HepG2 (cell line): ENCODE data around the gene PDLIM4. TPM values are rescaled to one million over a fixed set of nuclear protein-coding genes. Genes with fewer than 3 reads are reported as not detected.

ENCODE experiments used
- CBFB ChIP-seq: sonication (generic); formaldehyde crosslinking; IDR thresholded peaks from 2 replicates; pipeline ENCODE4 v1.4.0; 2020; ENCODE audit warnings: missing genetic modification reagents
- CCAR2 ChIP-seq: fragments of 200-400 bp; formaldehyde crosslinking; optimal IDR thresholded peaks from 2 replicates; pipeline ENCODE3; 2018; ENCODE audit warnings: low read depth, mild to moderate bottlenecking, low read length, moderate library complexity
- ESRRA ChIP-seq: sonication (generic); formaldehyde crosslinking; IDR thresholded peaks from 2 replicates; pipeline ENCODE4 v1.5.1; 2020; ENCODE audit warnings: mild to moderate bottlenecking, low read depth, missing genetic modification reagents
- MAF1 ChIP-seq: sonication (generic); formaldehyde crosslinking; IDR thresholded peaks from 2 replicates; pipeline ENCODE4 v1.5.0; 2020; ENCODE audit warnings: missing genetic modification reagents, borderline replicate concordance
- RARA ChIP-seq: IDR thresholded peaks from 2 replicates; pipeline ENCODE4 v1.6.1; 2016; ENCODE audit warnings: missing genetic modification reagents, missing compliant biosample characterization
- SMYD3 ChIP-seq: sonication (generic); formaldehyde crosslinking; IDR thresholded peaks from 2 replicates; pipeline ENCODE4 v1.8.1; 2023; ENCODE audit warnings: mild to moderate bottlenecking, missing genetic modification reagents
- U2AF1 ChIP-seq: fragments of 200-400 bp; formaldehyde crosslinking; optimal IDR thresholded peaks from 2 replicates; pipeline ENCODE3; 2017; ENCODE audit warnings: mild to moderate bottlenecking, low read depth, low read length
- ZFYVE20 ChIP-seq: sonication (generic); formaldehyde crosslinking; IDR thresholded peaks from 2 replicates; pipeline ENCODE4 v1.8.0; 2023; ENCODE audit warnings: low read depth, mild to moderate bottlenecking, moderate library complexity, missing genetic modification reagents, borderline replicate concordance
- ZNF543 ChIP-seq: sonication (generic); formaldehyde crosslinking; IDR thresholded peaks from 2 replicates; pipeline ENCODE4 v1.4.0; 2020; ENCODE audit warnings: mild to moderate bottlenecking, missing genetic modification reagents
- ZNF782 ChIP-seq: sonication (generic); formaldehyde crosslinking; IDR thresholded peaks from 2 replicates; pipeline ENCODE4 v1.4.0; 2020; ENCODE audit warnings: missing genetic modification reagents, mild to moderate bottlenecking, borderline replicate concordance
- ZNF878 ChIP-seq: sonication (generic); formaldehyde crosslinking; IDR thresholded peaks from 2 replicates; pipeline ENCODE4 v1.8.1; 2023; ENCODE audit warnings: mild to moderate bottlenecking, missing genetic modification reagents, moderate library complexity
- ZSCAN20 ChIP-seq: sonication (generic); formaldehyde crosslinking; IDR thresholded peaks from 2 replicates; pipeline ENCODE4 v1.4.0; 2020; ENCODE audit warnings: missing genetic modification reagents, mild to moderate bottlenecking, borderline replicate concordance
- polyA plus RNA-seq, 8 experiments: library from polyadenylated mRNA; depleted of rRNA in 3 of 8; stranded (reverse) in 7 of 8; unstranded in 1 of 8; fragments of >200 nt; fragmentation: Illumina TruSeq in 4 of 8; extraction: Trizol in 4 of 8; gene quantifications; 2 replicates each; pipeline versions ENCODE4 v1.2.1 to v1.2.3, GENCODE V29; 2011 to 2016; ENCODE audit warnings: low read depth in 4 of 8, missing spikeins in 1 of 8, mixed read lengths in 1 of 8; ENCODE audit not compliant: insufficient read depth in 1 of 8
- total RNA-seq, 5 experiments: library from RNA; depleted of rRNA; stranded (reverse); fragments of >200 nt; fragmentation: Illumina TruSeq; extraction: Trizol; gene quantifications; 2 replicates each; pipeline ENCODE4 v1.2.3, GENCODE V29; 2016; ENCODE audit warnings: low read depth in 1 of 5
- TF ChIP-seq, protein P1 (sequence below): IDR thresholded peaks from 2 replicates; pipeline ENCODE4 v1.6.1; 2018; ENCODE audit warnings: missing genetic modification reagents, mild to moderate bottlenecking, missing compliant biosample characterization
- TF ChIP-seq, protein P2 (sequence below): sonication (generic); formaldehyde crosslinking; IDR thresholded peaks from 2 replicates; pipeline ENCODE4 v1.8.0; 2022; ENCODE audit warnings: mild to moderate bottlenecking, missing genetic modification reagents
- TF ChIP-seq, protein P3 (sequence below), 2 experiments: fragments of 450-650 bp in 1 of 2; sonication (generic) in 1 of 2; formaldehyde crosslinking in 1 of 2; IDR thresholded peaks; 2 replicates each; pipeline versions ENCODE4 v1.6.1 to v1.8.0; 2016 to 2022; ENCODE audit warnings: antibody characterized with exemption in 1 of 2, mild to moderate bottlenecking in 1 of 2, missing genetic modification reagents in 1 of 2

PDLIM4 gene
- total and polyA plus RNA-seq, 2 of the 13 experiments (the other 11 are each of a cell fraction or from before 2014, with no cell fraction given) = 1.1 to 2.3 TPM

DNA sequence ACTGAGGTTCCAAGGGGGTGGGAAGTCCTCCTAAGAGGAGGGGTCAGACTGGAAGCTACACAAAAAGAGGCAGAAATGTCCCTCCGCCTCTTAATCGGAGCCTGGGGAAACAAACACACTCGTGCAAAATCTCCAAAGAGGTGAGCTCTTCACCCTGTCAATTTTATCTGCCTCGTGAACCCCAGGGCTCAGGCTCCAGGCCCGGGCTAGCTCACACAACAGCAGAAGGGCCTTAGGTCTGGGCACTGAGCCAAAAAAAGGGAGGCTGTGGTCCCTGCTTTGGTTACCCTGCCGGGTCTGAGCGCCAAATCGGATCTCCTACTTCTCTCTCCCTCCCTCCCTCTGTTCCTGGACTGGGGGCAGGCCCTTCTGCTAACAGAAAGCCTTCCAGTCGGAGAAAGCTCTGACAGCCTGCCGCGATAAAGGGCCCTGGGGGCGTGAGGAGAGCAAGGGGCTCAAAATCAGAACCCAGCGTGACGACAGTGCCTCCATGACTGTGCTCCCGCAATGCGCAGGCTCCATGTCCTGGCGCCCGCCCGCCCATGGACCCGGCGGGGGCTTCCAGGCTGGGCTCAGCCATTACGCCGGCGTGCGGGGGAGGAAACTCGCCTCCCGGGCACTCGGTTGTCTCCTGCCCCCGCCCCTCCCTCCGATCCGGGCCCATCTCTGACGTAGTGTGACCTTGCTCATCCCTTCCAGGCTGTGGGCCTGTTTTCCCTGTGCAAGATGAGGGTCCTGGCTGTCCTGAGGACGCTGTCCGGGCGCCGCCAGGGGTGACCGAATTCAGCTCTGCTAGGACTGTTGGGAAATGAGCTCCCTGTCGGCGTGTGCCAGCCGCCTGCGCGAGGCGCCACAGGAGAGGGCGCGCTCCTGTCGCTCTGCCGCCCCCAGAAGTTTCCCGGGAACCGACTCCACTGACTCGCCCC lies 35.8 kb downstream of the PDLIM4 start (continued):
- TF ChIP-seq, protein P1, sequence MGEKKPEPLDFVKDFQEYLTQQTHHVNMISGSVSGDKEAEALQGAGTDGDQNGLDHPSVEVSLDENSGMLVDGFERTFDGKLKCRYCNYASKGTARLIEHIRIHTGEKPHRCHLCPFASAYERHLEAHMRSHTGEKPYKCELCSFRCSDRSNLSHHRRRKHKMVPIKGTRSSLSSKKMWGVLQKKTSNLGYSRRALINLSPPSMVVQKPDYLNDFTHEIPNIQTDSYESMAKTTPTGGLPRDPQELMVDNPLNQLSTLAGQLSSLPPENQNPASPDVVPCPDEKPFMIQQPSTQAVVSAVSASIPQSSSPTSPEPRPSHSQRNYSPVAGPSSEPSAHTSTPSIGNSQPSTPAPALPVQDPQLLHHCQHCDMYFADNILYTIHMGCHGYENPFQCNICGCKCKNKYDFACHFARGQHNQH = no peak; the same call in 1 of the 2 replicates
- TF ChIP-seq, protein P2, sequence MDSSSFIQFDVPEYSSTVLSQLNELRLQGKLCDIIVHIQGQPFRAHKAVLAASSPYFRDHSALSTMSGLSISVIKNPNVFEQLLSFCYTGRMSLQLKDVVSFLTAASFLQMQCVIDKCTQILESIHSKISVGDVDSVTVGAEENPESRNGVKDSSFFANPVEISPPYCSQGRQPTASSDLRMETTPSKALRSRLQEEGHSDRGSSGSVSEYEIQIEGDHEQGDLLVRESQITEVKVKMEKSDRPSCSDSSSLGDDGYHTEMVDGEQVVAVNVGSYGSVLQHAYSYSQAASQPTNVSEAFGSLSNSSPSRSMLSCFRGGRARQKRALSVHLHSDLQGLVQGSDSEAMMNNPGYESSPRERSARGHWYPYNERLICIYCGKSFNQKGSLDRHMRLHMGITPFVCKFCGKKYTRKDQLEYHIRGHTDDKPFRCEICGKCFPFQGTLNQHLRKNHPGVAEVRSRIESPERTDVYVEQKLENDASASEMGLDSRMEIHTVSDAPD (CRISPR knock-in tag) = peak; percentile 32; the same call in 1 of the 2 replicates
- TF ChIP-seq ZNF543 (CRISPR knock-in tag) (peak; percentile 81), ZFYVE20 (CRISPR knock-in tag) (no peak), SMYD3 (CRISPR knock-in tag) (no peak), CBFB (no peak; the same call in 1 of the 2 replicates), U2AF1 (no peak), ZSCAN20 (CRISPR knock-in tag) (no peak; the same call in 1 of the 2 replicates), ZNF782 (CRISPR knock-in tag) (no peak; the same call in none of the 2 replicates), CCAR2 (no peak), ESRRA (peak; percentile 76; the same call in 1 of the 2 replicates), ZNF878 (CRISPR knock-in tag) (no peak), RARA (CRISPR knock-in tag) (no peak), MAF1 (CRISPR knock-in tag) (no peak; the same call in 1 of the 2 replicates)
- TF ChIP-seq, protein P3, sequence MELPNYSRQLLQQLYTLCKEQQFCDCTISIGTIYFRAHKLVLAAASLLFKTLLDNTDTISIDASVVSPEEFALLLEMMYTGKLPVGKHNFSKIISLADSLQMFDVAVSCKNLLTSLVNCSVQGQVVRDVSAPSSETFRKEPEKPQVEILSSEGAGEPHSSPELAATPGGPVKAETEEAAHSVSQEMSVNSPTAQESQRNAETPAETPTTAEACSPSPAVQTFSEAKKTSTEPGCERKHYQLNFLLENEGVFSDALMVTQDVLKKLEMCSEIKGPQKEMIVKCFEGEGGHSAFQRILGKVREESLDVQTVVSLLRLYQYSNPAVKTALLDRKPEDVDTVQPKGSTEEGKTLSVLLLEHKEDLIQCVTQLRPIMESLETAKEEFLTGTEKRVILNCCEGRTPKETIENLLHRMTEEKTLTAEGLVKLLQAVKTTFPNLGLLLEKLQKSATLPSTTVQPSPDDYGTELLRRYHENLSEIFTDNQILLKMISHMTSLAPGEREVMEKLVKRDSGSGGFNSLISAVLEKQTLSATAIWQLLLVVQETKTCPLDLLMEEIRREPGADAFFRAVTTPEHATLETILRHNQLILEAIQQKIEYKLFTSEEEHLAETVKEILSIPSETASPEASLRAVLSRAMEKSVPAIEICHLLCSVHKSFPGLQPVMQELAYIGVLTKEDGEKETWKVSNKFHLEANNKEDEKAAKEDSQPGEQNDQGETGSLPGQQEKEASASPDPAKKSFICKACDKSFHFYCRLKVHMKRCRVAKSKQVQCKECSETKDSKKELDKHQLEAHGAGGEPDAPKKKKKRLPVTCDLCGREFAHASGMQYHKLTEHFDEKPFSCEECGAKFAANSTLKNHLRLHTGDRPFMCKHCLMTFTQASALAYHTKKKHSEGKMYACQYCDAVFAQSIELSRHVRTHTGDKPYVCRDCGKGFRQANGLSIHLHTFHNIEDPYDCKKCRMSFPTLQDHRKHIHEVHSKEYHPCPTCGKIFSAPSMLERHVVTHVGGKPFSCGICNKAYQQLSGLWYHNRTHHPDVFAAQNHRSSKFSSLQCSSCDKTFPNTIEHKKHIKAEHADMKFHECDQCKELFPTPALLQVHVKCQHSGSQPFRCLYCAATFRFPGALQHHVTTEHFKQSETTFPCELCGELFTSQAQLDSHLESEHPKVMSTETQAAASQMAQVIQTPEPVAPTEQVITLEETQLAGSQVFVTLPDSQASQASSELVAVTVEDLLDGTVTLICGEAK (IDR thresholded peaks at IDR 0.05) = no peak
- TF ChIP-seq, protein P3 (CRISPR knock-in tag; IDR thresholded peaks at IDR 0.05) = no peak
